GM10847 (cell line): Measurements from ENCODE around the gene SCGB1A1.

Experiments
- POLR2A ChIP-seq: IDR thresholded peaks from 2 replicates; pipeline ENCODE4 v1.6.1; 2011; ENCODE audit not compliant: insufficient read length; ENCODE audit errors: extremely low read depth

Gene SCGB1A1

GRCh38 chr11:62452839-62453468 is 34.1 kb downstream of the SCGB1A1 start:
- TF ChIP-seq POLR2A, result no peak

GRCh38 chr11:62456630-62457029 is 37.8 kb downstream of the SCGB1A1 start:
- no peak for TF ChIP-seq POLR2A

DNA sequence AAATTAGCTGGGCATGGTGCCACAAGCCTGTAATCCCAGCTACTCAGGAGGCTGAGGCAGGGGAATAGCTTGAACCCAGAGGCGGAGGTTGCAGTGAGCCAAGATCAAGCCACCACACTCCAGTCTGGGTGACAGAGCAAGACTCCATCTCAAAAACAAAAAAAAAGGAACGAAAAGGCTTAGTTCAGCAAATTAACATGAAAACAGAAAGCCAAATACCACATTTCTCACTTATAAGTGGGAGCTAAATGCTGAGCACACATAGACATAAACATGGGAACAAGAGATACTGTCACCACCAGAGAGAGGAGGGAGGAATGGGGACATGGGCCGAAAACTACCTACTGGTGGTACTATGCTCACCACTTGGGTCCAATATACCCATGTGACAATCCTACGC is 38.6 kb downstream of the SCGB1A1 start:
- TF ChIP-seq POLR2A, result no peak

GRCh38 chr11:62458212-62459002 is 39.6 kb downstream of the SCGB1A1 start:
- no peak for TF ChIP-seq POLR2A

DNA sequence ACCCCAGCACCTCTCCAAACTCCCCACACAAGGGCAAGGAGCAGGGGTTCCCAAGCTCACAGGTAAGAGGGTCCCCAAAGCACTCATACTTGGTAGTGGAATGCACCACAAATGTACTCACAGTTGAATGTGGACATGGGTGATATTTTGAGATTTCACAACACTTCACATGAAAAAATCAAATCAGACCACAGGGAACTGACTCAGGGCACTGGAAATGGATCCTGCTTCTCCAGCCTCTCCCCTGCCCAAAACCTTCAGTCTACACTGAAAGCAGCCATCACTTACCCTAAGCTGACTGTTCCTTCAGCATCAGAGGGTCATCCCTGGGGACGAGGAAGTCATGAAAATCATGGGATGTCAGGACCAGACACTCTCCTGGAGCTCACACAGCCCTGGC is 40.2 kb downstream of the SCGB1A1 start:
- no peak for TF ChIP-seq POLR2A

GRCh38 chr11:62461740-62462507 is 43.1 kb downstream of the SCGB1A1 start:
- no peak for TF ChIP-seq POLR2A

DNA sequence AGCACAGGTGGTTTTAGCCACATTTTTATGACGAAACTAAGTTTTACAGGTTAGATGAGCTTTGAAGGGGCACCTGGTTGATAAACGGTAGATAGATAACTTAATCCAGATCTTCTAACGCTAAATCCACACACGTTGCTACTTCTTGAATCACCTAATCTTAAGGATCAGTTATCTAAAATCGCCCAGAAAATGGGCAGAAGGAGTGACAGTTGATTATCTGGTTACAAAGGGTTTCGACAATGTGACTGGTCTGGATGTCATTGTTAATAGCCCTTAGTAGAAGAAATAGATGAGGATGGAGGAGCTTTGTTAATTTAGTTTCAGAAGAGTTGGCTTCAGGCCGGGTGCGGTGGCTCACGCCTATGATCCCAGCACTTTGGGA is 43.7 kb downstream of the SCGB1A1 start:
- no peak for TF ChIP-seq POLR2A

DNA sequence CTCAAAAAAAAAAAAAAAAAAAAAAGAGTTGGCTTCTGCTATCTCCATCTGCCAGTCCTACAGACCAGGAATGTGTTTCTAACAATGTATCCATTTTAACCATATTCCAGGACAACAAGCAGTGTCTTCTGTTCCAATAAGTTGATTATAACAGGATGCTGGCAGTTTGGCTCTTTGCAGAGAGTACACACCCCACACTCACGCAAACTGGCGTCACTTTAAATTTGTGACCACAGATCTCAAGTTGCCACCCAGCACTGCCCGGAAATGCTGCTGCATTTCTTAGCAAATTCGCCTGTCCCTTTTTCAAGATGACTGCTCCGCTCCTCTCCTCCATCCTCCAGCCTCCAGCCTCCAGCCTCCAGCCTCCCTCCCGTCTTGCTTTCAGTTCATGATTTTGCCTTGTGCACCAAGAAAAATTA is 44.3 kb downstream of the SCGB1A1 start:
- no peak for TF ChIP-seq POLR2A

DNA sequence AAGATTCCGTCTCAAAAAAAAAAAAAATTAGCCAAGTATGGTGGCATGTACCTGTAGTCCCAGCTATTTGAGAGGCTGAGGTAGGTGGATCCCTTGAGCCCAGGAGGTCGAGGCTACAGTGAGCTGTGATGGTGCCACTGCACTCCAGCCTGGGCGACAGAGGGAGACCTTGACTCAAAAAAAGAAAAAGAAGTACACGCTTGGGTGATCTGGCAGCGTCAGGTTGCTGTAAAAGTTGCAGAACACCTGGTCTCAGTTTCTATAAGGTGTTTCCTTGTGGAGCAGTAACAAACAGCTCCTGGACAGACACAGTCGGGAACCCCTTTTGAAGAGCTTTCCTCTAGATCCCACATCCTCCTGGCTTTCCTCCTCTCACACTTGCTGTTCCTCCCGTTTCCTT is 45.8 kb downstream of the SCGB1A1 start:
- TF ChIP-seq POLR2A, result no peak

GRCh38 chr11:62466444-62466843 is 47.6 kb downstream of the SCGB1A1 start:
- TF ChIP-seq POLR2A, result no peak

DNA sequence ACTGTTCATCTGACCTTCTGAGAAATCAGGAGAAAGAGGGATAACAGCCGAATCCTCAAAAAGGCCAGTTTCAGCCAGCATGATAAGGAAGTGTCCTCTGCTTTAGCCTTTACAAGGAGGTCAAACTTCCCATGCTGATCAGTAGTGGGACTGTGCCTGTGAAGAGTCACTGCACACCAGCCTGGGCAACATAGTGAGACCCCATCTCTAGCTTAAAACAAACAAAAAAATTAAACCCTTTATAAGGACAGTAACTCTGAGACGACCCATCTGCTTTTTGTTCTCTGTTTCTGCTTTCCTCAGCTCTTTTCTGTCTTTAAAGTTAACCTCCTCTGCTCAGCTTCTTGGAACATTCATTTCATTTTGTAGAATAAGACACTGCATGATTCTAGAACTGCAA is 49.7 kb downstream of the SCGB1A1 start:
- TF ChIP-seq POLR2A, result no peak

DNA sequence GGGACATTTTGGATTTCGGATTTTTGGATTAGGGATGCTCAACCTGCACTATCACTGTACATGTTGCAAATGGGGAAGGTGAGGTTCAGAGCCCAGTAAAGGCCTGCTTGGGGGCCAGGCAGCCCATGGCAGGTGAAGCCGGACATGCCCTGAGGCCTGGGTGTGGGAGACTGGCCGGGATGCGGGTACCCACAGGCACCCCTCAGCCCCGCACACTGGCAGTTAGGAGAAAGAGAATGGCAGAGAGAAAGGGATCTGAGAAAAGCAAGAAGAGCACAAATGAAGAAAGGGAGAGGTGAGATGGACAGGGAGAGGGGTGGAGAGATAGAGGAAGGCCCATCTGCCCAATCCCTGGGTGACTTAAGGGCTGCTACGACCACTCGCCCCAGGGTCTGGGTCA is 52.8 kb downstream of the SCGB1A1 start:
- no peak for TF ChIP-seq POLR2A

GRCh38 chr11:62472063-62472884 is 53.4 kb downstream of the SCGB1A1 start:
- no peak for TF ChIP-seq POLR2A
